GM04504 (cell line): ENCODE measurements around the gene KCP.

Source experiments
- DNase-seq: peaks from one replicate; pipeline ENCODE4 v3.0.0-alpha.2; 2012; ENCODE audit warnings: low read depth

Gene KCP

DNA sequence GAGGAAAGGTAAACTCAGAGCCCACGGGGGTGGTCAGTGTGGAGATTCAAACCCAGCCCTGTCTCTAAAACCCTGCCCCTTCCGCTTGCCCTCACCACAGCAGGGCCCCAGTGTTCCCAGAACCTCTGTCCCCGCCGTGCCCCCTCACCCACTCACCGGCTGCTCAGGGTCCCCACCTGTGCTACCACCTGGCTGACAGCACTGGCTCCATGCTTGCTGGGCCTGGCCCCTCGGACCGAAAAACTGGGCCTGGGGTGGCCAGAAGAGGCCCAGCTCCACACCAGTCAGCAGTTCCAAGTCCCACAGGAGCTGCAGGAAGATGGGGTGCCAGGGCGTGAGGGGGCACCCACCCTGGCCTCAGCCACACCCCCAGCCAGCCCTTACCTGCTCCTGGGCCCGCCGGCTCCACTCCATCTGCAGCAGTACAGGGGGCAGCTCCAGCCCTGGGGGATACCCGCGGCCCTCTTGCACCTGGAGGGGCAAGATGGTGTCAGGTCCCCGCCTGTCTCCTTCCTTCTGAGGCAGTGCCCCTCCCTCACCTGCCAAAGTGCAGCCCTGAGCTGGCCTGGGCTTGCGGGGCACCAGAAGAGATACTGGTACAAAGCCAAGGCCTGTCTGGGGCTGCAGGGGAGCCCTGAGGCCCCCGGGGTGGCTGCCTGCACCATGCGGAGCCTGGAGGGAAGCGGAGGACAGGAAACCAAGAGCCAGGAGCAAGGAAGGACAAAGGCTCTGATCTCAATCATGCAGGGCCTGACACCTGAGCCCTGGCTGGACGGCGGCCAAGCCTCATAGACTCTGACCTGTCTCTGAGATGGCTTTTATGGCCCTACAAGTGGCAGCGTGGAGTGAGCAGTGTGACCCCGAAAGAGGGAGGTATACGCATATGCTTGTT lies 36.1 kb downstream of the KCP start:
- DNase-seq = no peak

DNA sequence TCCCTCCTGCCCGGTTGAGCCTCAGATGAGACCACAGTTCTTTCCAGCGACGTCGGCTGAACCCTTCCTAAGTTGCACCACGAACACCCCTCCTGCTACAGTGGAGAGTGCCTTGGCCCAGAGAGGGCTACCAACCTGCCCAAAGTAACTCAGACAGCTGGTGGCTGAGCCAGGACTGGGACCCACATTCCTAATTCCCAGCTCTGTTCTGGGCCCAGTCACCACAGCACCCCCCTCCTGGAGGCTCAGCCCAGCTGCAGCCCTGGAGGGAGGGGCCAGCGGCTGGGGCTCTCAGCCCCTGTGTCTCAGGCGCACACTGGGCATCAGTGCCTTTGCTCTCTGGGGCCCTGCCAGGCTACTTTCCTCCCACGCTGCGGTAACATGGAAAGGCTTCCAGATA lies 37.3 kb downstream of the KCP start:
- DNase-seq = no peak

DNA sequence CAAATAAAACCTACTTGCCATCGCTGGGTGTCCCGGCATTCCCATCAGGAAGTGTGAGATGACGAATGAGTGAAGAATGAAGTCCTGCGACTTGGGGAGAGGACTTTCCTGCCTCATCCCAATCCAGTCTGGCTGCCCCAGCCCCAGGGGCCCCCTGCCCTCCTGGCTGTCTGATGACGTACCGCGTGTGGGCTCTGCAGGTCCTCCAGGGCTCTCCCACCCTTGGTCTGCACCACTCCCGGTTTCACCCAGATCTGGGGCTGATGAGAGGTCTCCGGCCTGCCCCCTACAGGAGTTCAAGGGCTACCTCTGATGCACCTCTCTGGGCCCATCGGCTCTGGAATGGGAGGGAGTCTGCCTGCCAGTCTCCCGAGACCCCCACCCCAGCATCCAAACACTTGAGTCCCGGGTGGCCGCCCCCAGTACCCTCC lies 38.1 kb downstream of the KCP start:
- DNase-seq = no peak

DNA sequence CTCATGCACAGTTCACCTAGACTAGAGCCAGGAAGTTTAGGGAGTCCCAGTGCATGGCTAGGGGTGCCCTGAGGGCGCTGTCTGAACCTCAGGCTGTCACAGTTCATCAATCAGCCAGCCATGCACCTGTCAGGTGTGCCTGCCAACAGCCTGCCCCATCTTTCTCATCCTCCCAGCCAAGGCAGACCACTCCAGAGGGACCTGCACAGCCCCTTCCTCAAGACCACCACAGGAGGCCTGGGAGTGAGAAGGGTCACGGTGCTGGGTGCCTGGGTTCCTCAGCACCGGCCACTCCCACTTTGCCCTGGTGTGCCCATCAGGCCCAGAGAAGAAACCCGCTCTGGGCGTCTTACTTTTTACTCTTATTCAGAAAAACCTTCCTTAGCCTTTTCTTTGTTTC lies 39.5 kb downstream of the KCP start:
- DNase-seq = no peak

DNA sequence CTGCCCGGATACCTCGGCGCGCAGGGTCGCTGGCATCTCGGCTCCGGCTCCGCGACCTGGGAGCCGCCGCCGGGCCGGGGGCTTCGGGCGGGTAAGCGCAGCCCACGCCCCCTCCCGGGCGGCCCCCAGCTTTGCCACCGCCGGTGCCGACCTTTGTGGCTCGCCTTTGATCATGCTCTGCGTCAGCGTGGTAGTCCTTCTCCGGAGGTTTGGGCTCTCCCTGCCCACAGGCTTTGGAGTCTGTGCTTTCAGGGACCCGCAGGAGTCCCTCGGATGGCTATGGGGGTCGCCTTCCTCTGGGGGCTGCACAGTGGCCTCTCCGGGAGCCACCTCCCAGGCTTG lies 40.6 kb downstream of the KCP start:
- DNase-seq = no peak

DNA sequence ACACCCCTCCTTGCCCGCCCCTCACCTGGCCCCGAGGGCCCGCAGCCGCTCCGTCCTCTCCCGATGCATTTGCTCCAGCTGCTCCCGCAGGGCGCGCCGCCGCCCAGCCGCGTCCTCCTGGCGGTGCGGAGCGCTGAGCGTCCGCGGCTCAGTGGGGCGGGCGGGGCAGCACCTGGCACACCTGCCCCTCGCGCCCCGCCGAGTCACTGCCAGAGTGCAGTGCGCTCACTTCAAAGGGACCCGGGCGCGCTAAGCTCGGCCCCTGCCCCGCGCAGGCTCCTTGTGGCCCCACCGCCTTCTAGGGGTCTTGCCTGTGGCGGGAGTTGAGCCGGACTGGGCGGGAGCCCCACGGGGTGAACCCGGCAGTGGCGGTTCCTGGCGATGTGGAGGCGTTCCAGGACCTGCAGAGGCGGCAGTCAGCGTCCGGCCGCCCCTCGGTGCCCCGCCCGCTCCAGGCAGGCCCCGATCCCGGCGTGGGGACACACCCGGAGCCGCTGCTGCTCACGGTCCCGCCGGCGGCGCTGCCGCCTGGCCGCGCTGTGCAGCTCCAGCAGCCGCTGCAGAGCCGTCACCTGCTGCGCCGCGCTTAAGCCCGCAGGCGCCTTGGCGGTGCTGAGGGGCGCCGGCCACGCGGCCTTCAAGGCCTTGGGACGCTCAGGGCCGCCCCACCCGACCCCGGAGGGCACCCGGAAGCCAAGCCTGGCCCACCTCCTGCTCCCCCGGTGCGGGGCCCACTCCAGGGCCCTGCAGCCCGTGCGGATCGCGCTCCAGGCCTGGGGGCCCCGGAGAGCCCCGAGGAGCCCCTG lies 41.2 kb downstream of the KCP start:
- DNase-seq = no peak

DNA sequence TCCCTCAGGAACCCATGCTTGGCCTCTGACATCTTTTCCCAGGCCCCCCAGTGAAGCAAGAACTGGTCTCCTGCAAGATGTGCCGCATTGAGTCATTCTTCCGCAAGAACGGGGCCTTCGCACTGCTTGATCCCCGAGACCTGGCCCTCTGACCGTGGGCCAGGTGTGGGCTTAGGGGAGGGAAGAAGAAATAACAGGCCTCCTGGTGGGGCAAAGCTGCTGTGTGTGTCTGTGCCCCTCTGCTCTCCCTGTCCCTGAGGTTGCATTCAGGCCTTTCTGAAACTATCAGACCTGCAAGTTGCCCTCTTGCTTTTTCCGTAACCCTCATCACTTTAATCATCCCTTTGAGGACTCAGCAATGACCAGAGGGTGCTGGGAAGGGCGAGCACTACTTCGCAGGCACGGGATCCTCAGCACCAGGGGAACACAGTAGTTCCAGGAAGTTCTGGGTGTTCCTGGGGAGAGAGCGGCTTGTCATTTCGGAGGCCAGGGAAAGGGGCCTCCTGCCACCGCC lies 41.8 kb downstream of the KCP start:
- DNase-seq = no peak

DNA sequence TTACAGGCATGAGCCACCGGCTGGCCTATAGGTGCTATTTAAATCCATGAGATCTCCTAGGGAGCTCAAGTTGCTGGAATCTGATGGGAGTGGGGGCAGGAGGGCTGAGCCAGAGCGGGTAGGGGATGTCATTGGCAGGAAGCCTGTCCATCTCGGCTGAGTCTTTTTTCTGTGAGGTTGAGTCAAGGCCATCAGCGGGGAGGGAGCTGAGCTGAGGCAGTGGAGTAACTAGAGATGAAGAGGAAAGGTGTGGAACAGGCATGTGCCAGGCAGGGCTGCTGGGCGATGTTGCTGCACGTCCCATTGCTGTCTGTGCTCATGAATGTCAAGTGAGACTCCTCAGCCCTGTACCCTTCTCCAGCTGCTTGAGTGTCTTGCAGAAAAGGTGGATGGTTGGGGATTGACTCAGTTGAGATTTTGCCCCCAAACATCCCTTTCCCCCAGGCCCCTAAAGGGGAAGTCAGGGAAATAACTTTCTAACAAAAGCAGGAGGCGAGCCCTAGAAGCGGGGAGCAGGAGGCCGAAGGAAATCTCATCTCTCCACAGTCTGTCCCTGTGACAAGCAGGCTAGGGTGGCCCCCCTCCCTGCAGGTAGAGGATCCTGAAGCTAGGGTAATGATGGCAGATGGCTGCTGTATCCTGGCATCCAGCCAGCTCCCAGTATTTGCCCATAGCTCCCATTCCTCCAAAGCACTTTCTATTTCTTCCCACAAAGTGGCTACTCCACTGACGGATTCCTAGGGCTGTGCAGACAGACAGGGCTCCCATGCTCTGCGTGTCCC lies 42.5 kb downstream of the KCP start:
- no peak for DNase-seq

DNA sequence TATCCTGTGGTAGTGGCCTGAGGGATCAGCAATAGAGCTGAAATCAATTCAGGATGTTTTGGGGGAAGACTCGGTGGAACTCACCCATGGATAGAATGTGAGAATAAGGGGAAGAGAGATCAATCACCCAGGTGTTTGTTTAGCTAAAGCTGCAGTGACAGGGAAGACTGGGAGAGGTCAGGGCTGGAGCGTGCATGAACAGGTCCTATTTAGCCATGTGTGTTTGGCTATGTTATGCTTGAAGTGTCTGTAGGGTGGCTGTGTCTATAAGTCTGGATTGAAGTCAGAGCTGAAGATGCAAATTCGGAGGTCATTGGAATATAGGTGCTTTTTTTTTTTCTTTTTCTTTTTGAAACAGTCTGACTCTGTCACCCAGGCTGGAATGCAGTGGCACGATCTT lies 43.3 kb downstream of the KCP start:
- no peak for DNase-seq

DNA sequence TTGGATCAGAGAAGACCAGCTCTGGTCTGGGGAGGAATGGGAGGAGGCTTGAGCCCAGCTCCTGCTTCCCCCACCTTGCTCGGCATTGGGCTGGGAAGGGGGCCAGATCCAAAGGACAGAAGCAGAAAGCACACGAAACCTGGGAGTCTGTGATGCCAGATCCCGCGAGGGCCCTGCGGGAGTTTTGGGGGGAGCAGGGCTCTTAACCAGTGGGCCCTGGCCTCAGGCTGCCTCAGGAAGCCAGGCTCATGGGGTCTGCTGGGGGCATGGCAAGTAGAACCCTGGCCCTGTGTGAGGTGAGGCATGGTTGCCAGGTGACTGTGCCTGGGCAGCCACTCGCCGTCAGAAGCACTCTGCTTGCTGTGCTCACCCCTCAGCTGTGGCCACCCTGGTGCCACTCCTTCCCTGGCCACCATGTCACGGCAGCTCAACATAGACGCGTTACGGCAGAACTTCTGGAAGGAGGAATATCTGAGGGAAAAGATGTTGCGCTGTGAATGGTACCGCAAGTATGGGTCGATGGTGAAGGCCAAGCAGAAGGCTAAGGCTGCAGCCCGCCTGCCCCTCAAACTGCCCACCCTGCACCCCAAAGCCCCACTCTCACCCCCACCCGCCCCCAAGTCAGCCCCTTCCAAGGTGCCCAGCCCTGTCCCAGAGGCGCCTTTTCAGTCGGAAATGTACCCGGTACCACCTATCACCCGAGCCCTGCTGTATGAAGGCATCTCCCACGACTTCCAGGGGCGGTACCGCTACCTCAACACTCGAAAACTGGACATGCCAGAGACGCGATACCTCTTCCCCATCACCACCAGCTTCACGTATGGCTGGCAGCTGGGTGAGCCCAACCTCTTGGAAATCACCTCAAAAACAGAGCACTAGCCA lies 44.3 kb downstream of the KCP start:
- DNase-seq = no peak

DNA sequence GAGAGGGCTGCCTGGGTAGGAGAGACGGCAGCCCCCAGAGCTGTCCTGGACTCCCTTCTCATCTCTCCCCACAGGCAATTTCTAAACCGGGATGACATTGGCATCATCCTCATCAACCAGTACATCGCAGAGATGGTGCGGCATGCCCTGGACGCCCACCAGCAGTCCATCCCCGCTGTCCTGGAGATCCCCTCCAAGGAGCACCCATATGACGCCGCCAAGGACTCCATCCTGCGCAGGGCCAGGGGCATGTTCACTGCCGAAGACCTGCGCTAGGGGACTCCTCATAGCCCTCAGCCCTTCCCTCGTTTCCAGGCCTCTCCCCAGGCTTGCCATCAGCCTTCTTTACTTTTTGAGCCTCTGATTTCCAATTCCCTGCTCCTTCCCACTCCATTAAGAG lies 45.2 kb downstream of the KCP start:
- DNase-seq = no peak

DNA sequence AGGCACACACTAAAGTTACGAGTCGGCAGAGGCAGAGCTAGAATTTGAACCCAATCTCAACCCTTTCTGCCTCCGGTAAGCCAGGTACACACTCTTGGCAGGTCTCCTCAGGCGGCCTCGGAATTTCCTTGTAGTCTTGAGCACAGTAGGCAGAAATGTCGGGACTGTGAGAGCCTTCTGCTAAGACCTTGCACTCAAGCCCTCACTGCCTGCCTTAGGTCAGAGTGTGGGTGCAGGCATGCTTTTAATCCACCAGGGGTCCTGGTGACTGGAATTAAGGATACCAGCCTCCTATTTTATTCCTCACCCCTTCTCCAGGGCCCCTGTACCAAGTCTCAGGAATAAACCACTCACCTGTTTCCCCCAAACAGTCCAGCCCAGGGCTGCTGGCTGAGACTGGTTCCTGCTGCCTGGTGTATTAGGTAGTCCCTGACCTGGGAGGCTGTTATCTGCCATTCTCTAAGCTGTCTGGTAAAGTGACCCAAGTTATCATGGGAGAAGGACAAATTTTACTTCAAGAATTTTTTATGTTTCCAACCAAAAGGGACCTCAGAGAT lies 47.0 kb downstream of the KCP start:
- peak; percentile 42 for DNase-seq

DNA sequence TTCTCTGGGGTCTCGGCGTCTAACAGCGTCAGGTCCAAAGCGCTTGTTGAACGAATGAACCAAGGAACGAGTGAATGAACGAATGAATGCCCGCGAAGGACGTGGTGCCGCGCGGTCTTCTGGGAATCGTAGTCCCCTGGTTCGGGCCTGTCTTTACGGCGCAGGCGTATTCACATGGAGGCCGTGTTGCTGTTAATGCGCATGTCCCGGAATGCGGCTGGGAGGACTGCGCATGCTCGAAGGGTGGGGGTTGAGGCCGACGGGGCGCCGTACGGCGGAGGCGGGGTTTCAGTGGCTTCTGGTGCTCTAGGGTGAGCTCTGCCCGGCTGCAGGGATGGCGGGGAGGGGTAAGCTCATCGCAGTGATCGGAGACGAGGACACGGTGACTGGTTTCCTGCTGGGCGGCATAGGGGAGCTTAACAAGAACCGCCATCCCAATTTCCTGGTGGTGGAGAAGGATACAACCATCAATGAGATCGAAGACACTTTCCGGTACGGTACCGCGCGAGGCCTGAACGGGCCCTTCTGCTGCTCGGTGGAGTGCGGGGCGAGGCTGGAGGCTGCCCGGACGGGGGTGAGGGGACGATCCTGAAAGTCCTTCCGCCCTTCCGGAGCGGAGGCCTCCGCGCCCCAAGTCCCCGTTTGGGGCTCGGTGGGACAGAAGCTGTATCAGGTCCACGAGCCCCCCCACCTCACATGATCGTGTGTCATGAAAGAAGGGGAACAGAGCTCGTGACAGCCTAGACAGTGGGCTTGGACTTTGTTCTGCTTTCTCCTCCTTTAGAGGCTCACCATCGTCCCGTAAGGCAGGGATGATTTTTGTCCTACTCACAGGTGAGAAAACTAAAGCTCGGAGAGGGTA lies 47.7 kb downstream of the KCP start, which contains the start of gene ATP6V1F:
TSS of gene ATP6V1F (plus strand) at position 286 of the 862 bp plus-strand sequence. CDS start at position 335, 49 bp downstream.
- peak; percentile 93 for DNase-seq

DNA sequence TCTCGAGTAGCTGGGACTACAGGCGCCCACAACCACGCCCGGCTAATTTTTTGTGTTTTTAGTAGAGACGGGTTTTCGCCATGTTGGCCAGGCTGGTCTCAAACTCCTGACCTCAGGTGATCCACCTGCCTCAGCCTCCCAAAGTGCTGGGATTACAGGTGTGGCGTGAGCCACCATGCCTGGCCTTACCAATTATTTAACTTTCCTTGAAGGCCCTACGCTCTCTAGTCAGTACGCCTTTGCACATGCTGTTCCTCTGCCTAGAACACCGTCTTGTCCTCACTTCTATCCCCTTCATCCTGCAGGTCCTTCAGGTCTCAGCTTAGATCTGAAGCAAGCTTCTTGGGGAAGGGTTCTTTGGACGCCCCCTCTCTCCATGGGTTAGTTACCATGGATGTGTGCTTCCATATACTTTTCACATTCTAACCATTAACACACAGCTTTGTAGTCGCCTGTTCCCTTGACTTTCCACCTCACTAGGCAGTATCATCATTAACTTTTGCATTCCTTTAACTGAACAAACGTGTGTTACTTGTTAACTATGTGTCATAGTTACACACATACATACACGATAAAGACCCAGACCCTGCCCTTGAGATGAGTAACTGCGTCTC lies 48.4 kb downstream of the KCP start:
- no peak for DNase-seq

DNA sequence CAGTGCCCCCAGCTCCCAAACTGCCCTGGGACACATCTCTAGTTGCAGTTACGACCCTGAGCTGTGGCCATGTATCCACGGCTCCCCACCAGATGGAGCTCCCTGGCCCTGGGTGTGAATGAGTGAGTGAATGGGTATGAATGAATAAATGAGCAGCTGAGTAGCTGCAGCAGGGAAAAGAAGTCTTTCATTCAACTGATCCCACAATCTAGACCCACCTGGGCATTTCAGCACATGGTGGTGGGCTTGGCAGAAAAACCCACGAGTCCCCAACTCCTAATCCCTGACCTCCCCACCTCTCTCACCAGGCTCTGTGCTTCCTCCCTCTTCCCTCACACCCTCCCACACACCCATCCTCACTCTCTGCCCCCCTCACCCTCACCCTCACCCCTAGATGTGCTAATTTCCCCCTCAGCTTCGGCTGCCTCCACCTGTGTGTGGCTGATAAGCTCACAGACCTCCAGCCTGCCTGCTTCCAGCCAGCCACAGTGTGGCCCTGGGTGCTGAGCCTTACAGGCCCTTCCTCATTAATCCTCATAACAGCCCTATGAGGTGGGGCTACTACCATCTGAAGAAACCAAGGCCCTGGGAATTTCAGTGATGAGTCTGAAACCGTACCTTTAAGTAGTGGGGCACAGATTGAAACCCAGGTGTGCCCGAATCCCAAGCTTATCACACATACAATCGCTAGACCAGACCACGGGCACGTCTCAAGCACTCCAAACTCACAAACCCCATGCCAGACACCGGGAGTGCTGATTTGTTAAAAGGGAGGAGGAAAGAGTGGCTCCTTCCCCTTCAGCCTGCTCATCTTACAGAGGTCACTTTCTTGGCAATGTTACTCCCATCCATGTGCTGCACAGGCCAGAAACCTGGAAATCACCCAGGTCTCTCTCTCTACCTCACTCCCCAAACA lies 50.1 kb downstream of the KCP start:
- DNase-seq = peak; percentile 58

DNA sequence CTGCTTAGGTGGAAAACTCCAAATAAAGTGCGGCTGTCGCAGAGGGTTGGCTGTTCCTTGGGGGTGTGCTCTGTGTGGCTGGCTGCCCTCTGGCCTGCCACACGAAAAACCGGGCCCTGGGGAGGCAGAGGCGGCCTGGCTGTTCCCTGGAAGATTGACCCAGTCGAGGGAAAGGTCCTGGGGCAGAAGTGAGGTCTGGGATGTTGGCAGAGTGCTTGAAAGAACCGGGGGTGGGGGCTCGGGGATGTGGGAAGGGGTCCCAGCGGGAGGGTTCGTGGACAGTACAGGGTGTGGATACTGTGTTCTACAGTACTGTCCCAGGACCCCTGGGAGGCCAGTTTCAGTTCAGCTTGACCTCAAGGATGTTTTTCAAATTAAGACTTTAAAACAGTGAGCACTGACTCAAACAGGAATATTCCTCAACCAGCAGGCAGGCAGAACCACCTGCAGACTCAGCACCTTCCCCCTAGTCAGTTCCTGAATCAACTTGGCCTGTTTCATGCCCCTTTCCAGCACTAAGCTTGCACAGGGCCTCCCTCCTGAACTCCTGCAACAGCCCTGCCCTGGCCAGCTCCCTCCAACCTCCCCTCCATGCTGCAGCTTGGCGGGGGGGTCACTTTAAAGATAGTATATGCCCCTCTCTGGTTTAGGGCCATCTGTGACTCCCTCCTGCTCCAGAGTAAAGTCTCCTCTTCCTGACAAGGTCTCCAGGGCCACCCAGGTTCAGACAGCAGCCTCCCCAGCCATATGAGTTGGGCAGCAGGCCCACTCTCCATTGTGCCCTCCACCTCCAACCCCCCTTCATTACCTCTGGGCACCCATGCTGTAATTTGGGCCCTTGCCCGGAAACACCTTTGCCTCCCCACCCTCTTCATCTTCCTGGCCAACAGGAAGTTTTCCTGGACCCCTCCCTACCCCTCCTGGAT lies 51.0 kb downstream of the KCP start:
- DNase-seq = no peak
